K562 (cell line): Measurements from ENCODE around the gene AIF1. TPM values are rescaled to one million over a fixed set of nuclear protein-coding genes. Genes with fewer than 3 reads are reported as not detected.

Source experiments
- EP400 ChIP-seq: fragments of 450-650 bp; IDR thresholded peaks from 2 replicates; pipeline ENCODE4 v1.6.1; 2017; ENCODE audit warnings: antibody characterized with exemption, mild to moderate bottlenecking, moderate library complexity
- KDM1A ChIP-seq, 2 experiments: fragments of 450-650 bp; IDR thresholded peaks; 2 replicates each; pipeline ENCODE4 v1.6.1; 2016; ENCODE audit warnings: mild to moderate bottlenecking in 2 of 2
- NBN ChIP-seq: fragments of 450-650 bp; IDR thresholded peaks from 2 replicates; pipeline ENCODE4 v1.6.1; 2016; ENCODE audit warnings: low read depth, mild to moderate bottlenecking
- POLR3G ChIP-seq: IDR thresholded peaks from 2 replicates; pipeline ENCODE4 v1.6.1; 2011; ENCODE audit not compliant: insufficient read length, insufficient replicate concordance; ENCODE audit errors: extremely low read depth
- TRIM28 ChIP-seq: fragments of 450-650 bp; IDR thresholded peaks from 2 replicates; pipeline ENCODE4 v1.6.1; 2017
- ZNF431 ChIP-seq: sonication (generic); formaldehyde crosslinking; IDR thresholded peaks from 2 replicates; pipeline ENCODE4 v1.8.0; 2022; ENCODE audit warnings: mild to moderate bottlenecking, missing genetic modification reagents
- polyA plus RNA-seq, 8 experiments: library from polyadenylated mRNA; depleted of rRNA in 4 of 8; stranded (reverse) in 5 of 8; unstranded in 3 of 8; fragments of >200 nt; fragmentation: Nextera tagmentation in 2 of 8; fragmentation: Illumina TruSeq in 1 of 8; extraction: Ambion mirVana in 2 of 8; extraction: Trizol in 1 of 8; gene quantifications; 2 replicates each; pipeline versions ENCODE4 v1.2.1 to v1.2.3, GENCODE V29; 2011 to 2014; ENCODE audit warnings: inconsistent platforms in 1 of 8, missing spikeins in 1 of 8
- total RNA-seq, 7 experiments: library from RNA; depleted of rRNA in 6 of 7; stranded (reverse); fragments of >200 nt in 6 of 7; fragmentation: Illumina TruSeq in 2 of 7; extraction: Trizol in 2 of 7; gene quantifications; 2 replicates each; pipeline versions ENCODE4 v1.2.1 to v1.2.3, GENCODE V29; 2011 to 2021; ENCODE audit warnings: low replicate concordance in 1 of 7
- TF ChIP-seq, protein P1 (sequence below): fragments of 450-650 bp; formaldehyde crosslinking; conservative IDR thresholded peaks from 2 replicates; pipeline ENCODE4 v1.4.0; 2022; ENCODE audit warnings: mild to moderate bottlenecking, missing genetic modification characterization
- TF ChIP-seq, protein P2 (sequence below): fragments of 250-450 bp; sonication (Bioruptor Pico); IDR thresholded peaks from 2 replicates; pipeline ENCODE4 v1.5.0; 2021
- TF ChIP-seq, protein P3 (sequence below), 2 experiments: fragments of 450-650 bp; formaldehyde crosslinking in 1 of 2; IDR thresholded peaks; 2 replicates each; pipeline versions ENCODE4 v1.4.0 to v1.6.1; 2014 to 2020; ENCODE audit warnings: mild to moderate bottlenecking in 2 of 2, borderline replicate concordance in 1 of 2, low read depth in 1 of 2
- TF ChIP-seq, protein P4 (sequence below): fragments of 450-650 bp; IDR thresholded peaks from 2 replicates; pipeline ENCODE4 v1.7.1; 2018; ENCODE audit warnings: mild to moderate bottlenecking, low read depth; ENCODE audit not compliant: partially characterized antibody

AIF1 gene
- total and polyA plus RNA-seq, 9 of the 15 experiments (the other 6 are each of a cell fraction or from before 2014, with no cell fraction given): 9.4 to 33.4 (median 19.4) TPM

DNA sequence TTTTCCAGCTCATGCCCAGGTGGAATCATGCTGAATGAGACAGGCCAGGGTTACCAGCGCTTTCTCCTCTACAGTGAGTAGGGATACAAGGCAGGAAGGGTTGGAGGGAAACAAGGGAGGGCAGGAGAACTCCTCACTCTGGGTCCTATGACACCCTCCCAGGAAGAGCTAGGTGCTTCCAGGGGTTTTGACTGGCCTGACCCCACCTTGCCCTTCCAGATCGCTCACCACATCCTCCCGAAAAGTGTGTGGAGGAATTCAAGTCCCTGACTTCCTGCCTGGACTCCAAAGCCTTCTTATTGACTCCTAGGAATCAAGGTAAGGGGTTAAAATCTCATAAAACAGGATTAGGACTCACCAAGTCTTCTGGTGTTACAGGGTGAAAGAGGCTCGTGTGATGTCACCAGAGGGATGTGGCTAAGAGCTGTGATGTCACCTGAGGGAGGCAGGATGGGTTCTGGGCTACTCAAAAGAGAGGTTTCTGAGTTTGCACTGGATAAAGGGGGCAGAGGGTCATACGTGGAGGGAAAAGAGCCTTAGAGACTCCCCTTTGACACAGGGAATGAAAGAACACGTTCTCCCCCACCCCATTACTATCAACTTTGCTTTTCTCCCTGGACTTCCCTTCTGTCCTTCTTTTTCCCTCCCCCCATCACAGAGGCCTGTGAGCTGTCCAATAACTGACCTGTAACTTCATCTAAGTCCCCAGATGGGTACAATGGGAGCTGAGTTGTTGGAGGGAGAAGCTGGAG lies 42.5 kb downstream of the AIF1 start (continued):
- TF ChIP-seq, protein P1, sequence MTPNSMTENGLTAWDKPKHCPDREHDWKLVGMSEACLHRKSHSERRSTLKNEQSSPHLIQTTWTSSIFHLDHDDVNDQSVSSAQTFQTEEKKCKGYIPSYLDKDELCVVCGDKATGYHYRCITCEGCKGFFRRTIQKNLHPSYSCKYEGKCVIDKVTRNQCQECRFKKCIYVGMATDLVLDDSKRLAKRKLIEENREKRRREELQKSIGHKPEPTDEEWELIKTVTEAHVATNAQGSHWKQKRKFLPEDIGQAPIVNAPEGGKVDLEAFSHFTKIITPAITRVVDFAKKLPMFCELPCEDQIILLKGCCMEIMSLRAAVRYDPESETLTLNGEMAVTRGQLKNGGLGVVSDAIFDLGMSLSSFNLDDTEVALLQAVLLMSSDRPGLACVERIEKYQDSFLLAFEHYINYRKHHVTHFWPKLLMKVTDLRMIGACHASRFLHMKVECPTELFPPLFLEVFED (CRISPR knock-in tag): 0 out of 2 replicates have a peak, but pooled peaks have one; percentile 12
- TF ChIP-seq, protein P2, sequence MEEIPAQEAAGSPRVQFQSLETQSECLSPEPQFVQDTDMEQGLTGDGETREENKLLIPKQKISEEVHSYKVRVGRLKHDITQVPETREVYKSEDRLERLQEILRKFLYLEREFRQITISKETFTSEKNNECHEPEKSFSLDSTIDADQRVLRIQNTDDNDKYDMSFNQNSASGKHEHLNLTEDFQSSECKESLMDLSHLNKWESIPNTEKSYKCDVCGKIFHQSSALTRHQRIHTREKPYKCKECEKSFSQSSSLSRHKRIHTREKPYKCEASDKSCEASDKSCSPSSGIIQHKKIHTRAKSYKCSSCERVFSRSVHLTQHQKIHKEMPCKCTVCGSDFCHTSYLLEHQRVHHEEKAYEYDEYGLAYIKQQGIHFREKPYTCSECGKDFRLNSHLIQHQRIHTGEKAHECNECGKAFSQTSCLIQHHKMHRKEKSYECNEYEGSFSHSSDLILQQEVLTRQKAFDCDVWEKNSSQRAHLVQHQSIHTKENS: no peak
- no peak for TF ChIP-seq NBN
- peak; percentile 42; the same call in 1 of the 2 replicates for TF ChIP-seq ZNF431
- TF ChIP-seq TRIM28: no peak
- TF ChIP-seq, protein P3, sequence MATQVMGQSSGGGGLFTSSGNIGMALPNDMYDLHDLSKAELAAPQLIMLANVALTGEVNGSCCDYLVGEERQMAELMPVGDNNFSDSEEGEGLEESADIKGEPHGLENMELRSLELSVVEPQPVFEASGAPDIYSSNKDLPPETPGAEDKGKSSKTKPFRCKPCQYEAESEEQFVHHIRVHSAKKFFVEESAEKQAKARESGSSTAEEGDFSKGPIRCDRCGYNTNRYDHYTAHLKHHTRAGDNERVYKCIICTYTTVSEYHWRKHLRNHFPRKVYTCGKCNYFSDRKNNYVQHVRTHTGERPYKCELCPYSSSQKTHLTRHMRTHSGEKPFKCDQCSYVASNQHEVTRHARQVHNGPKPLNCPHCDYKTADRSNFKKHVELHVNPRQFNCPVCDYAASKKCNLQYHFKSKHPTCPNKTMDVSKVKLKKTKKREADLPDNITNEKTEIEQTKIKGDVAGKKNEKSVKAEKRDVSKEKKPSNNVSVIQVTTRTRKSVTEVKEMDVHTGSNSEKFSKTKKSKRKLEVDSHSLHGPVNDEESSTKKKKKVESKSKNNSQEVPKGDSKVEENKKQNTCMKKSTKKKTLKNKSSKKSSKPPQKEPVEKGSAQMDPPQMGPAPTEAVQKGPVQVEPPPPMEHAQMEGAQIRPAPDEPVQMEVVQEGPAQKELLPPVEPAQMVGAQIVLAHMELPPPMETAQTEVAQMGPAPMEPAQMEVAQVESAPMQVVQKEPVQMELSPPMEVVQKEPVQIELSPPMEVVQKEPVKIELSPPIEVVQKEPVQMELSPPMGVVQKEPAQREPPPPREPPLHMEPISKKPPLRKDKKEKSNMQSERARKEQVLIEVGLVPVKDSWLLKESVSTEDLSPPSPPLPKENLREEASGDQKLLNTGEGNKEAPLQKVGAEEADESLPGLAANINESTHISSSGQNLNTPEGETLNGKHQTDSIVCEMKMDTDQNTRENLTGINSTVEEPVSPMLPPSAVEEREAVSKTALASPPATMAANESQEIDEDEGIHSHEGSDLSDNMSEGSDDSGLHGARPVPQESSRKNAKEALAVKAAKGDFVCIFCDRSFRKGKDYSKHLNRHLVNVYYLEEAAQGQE (IDR thresholded peaks at IDR 0.05; ENCODE audit: borderline replicate concordance): peak; percentile 60
- TF ChIP-seq, protein P3 (CRISPR knock-in tag; IDR thresholded peaks at IDR 0.05; ENCODE audit: low read depth): no peak
- TF ChIP-seq KDM1A (IDR thresholded peaks at IDR 0.05): no peak
- no peak for TF ChIP-seq POLR3G
- TF ChIP-seq EP400: no peak
- TF ChIP-seq, protein P4, sequence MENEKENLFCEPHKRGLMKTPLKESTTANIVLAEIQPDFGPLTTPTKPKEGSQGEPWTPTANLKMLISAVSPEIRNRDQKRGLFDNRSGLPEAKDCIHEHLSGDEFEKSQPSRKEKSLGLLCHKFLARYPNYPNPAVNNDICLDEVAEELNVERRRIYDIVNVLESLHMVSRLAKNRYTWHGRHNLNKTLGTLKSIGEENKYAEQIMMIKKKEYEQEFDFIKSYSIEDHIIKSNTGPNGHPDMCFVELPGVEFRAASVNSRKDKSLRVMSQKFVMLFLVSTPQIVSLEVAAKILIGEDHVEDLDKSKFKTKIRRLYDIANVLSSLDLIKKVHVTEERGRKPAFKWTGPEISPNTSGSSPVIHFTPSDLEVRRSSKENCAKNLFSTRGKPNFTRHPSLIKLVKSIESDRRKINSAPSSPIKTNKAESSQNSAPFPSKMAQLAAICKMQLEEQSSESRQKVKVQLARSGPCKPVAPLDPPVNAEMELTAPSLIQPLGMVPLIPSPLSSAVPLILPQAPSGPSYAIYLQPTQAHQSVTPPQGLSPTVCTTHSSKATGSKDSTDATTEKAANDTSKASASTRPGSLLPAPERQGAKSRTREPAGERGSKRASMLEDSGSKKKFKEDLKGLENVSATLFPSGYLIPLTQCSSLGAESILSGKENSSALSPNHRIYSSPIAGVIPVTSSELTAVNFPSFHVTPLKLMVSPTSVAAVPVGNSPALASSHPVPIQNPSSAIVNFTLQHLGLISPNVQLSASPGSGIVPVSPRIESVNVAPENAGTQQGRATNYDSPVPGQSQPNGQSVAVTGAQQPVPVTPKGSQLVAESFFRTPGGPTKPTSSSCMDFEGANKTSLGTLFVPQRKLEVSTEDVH: no peak
